Measurements from ENCODE around the gene BCKDHB.
A peak's percentile ranks its signal among the peaks of the same experiment; 100 is the strongest.
"Not testable (repeated sequence)": the region's sequence is repeated elsewhere in the genome, so short reads cannot be mapped to it uniquely, and the experiment has no call there.

BCKDHB gene

GRCh38 chr6:80294531-80294930, 188.1 kb downstream of the BCKDHB start:
- H3K27me3 ChIP-seq (replicated peaks; ENCODE audit: control insufficient read depth, insufficient read depth, low read length); H3K4me1 ChIP-seq (ENCODE audit: control insufficient read depth, insufficient read depth, low read length); H3K9ac ChIP-seq (ENCODE audit: low read length); DNase-seq (ENCODE audit: low read depth); H3K4me3 ChIP-seq (ENCODE audit: low read length); H3K36me3 ChIP-seq (ENCODE audit: control insufficient read depth, insufficient read depth, low read length, severe bottlenecking): not testable (repeated sequence)
- peaks cover 17% of the 10 kb centered on the region for H3K9me3 ChIP-seq (ENCODE audit: control insufficient read depth, low read length)

- Histone ChIP-seq H3K4me3 (ENCODE audit: low read length) (no peak overlapping the region), H3K36me3 (ENCODE audit: control insufficient read depth, insufficient read depth, low read length, severe bottlenecking) (no peaks in the 10 kb centered on the region), H3K4me1 (ENCODE audit: control insufficient read depth, insufficient read depth, low read length) (peaks cover 8% of the 10 kb centered on the region), H3K9me3 (ENCODE audit: control insufficient read depth, low read length) (peaks cover 3% of the 10 kb centered on the region), H3K27me3 (replicated peaks; ENCODE audit: control insufficient read depth, insufficient read depth, low read length) (no peaks in the 10 kb centered on the region), H3K9ac (ENCODE audit: low read length) (no peak overlapping the region)
- DNase-seq (ENCODE audit: low read depth): no peak
Measured at GRCh38 chr6:80302716-80303115, 196.2 kb downstream of the BCKDHB start.

GRCh38 chr6:80304014-80304413, 197.5 kb downstream of the BCKDHB start:
- no peak overlapping the region for H3K4me3 ChIP-seq (ENCODE audit: low read length)
- peaks cover 8% of the 10 kb centered on the region for H3K4me1 ChIP-seq (ENCODE audit: control insufficient read depth, insufficient read depth, low read length)
- no peaks in the 10 kb centered on the region for H3K36me3 ChIP-seq (ENCODE audit: control insufficient read depth, insufficient read depth, low read length, severe bottlenecking)
- H3K9me3 ChIP-seq (ENCODE audit: control insufficient read depth, low read length): peaks cover 3% of the 10 kb centered on the region
- H3K9ac ChIP-seq (ENCODE audit: low read length): no peak overlapping the region
- peak; percentile 30 for DNase-seq (ENCODE audit: low read depth)
- no peaks in the 10 kb centered on the region for H3K27me3 ChIP-seq (replicated peaks; ENCODE audit: control insufficient read depth, insufficient read depth, low read length)

GRCh38 chr6:80314531-80314930, 208.1 kb downstream of the BCKDHB start:
- Histone ChIP-seq H3K4me1 (ENCODE audit: control insufficient read depth, insufficient read depth, low read length) (peaks cover 14% of the 10 kb centered on the region), H3K9ac (ENCODE audit: low read length) (no peak overlapping the region), H3K36me3 (ENCODE audit: control insufficient read depth, insufficient read depth, low read length, severe bottlenecking) (no peaks in the 10 kb centered on the region), H3K4me3 (ENCODE audit: low read length) (no peak overlapping the region), H3K27me3 (replicated peaks; ENCODE audit: control insufficient read depth, insufficient read depth, low read length) (no peaks in the 10 kb centered on the region), H3K9me3 (ENCODE audit: control insufficient read depth, low read length) (peaks cover 5% of the 10 kb centered on the region)
- DNase-seq (ENCODE audit: low read depth): no peak

GRCh38 chr6:80316686-80317231, 210.3 kb downstream of the BCKDHB start:
- Histone ChIP-seq H3K27me3 (replicated peaks; ENCODE audit: control insufficient read depth, insufficient read depth, low read length) (no peaks in the 10 kb centered on the region), H3K9me3 (ENCODE audit: control insufficient read depth, low read length) (peaks cover 5% of the 10 kb centered on the region), H3K4me1 (ENCODE audit: control insufficient read depth, insufficient read depth, low read length) (peaks cover 15% of the 10 kb centered on the region), H3K4me3 (ENCODE audit: low read length) (no peak overlapping the region), H3K9ac (ENCODE audit: low read length) (no peak overlapping the region), H3K36me3 (ENCODE audit: control insufficient read depth, insufficient read depth, low read length, severe bottlenecking) (no peaks in the 10 kb centered on the region)
- peak; percentile 17 for DNase-seq (ENCODE audit: low read depth)

GRCh38 chr6:80319196-80319595, 212.7 kb downstream of the BCKDHB start:
- DNase-seq (ENCODE audit: low read depth): no peak
- H3K9me3 ChIP-seq (ENCODE audit: control insufficient read depth, low read length): no peaks in the 10 kb centered on the region
- H3K4me1 ChIP-seq (ENCODE audit: control insufficient read depth, insufficient read depth, low read length): peaks cover 15% of the 10 kb centered on the region
- no peaks in the 10 kb centered on the region for H3K36me3 ChIP-seq (ENCODE audit: control insufficient read depth, insufficient read depth, low read length, severe bottlenecking)
- no peaks in the 10 kb centered on the region for H3K27me3 ChIP-seq (replicated peaks; ENCODE audit: control insufficient read depth, insufficient read depth, low read length)
- H3K9ac ChIP-seq (ENCODE audit: low read length): no peak overlapping the region
- H3K4me3 ChIP-seq (ENCODE audit: low read length): no peak overlapping the region

- Histone ChIP-seq H3K4me1 (ENCODE audit: control insufficient read depth, insufficient read depth, low read length) (peaks cover 15% of the 10 kb centered on the region), H3K9me3 (ENCODE audit: control insufficient read depth, low read length) (no peaks in the 10 kb centered on the region), H3K4me3 (ENCODE audit: low read length) (no peak overlapping the region), H3K36me3 (ENCODE audit: control insufficient read depth, insufficient read depth, low read length, severe bottlenecking) (no peaks in the 10 kb centered on the region), H3K9ac (ENCODE audit: low read length) (no peak overlapping the region), H3K27me3 (replicated peaks; ENCODE audit: control insufficient read depth, insufficient read depth, low read length) (no peaks in the 10 kb centered on the region)
- no peak for DNase-seq (ENCODE audit: low read depth)
Measured at GRCh38 chr6:80321011-80321410, 214.5 kb downstream of the BCKDHB start.

- no peaks in the 10 kb centered on the region for H3K27me3 ChIP-seq (replicated peaks; ENCODE audit: control insufficient read depth, insufficient read depth, low read length)
- no peak overlapping the region for H3K4me3 ChIP-seq (ENCODE audit: low read length)
- H3K4me1 ChIP-seq (ENCODE audit: control insufficient read depth, insufficient read depth, low read length): no peaks in the 10 kb centered on the region
- no peak overlapping the region for H3K9ac ChIP-seq (ENCODE audit: low read length)
- no peak for DNase-seq (ENCODE audit: low read depth)
- H3K36me3 ChIP-seq (ENCODE audit: control insufficient read depth, insufficient read depth, low read length, severe bottlenecking): no peaks in the 10 kb centered on the region
- H3K9me3 ChIP-seq (ENCODE audit: control insufficient read depth, low read length): no peaks in the 10 kb centered on the region
Measured at GRCh38 chr6:80325742-80326141, 219.3 kb downstream of the BCKDHB start.

GRCh38 chr6:80328652-80329051, 222.2 kb downstream of the BCKDHB start:
- no peak overlapping the region for H3K9ac ChIP-seq (ENCODE audit: low read length)
- no peaks in the 10 kb centered on the region for H3K27me3 ChIP-seq (replicated peaks; ENCODE audit: control insufficient read depth, insufficient read depth, low read length)
- H3K4me1 ChIP-seq (ENCODE audit: control insufficient read depth, insufficient read depth, low read length): no peaks in the 10 kb centered on the region
- DNase-seq (ENCODE audit: low read depth): no peak
- H3K9me3 ChIP-seq (ENCODE audit: control insufficient read depth, low read length): no peaks in the 10 kb centered on the region
- H3K36me3 ChIP-seq (ENCODE audit: control insufficient read depth, insufficient read depth, low read length, severe bottlenecking): no peaks in the 10 kb centered on the region
- H3K4me3 ChIP-seq (ENCODE audit: low read length): no peak overlapping the region

GRCh38 chr6:80329496-80329895, 223.0 kb downstream of the BCKDHB start:
- H3K4me3 ChIP-seq (ENCODE audit: low read length): no peak overlapping the region
- peaks cover 4% of the 10 kb centered on the region for H3K4me1 ChIP-seq (ENCODE audit: control insufficient read depth, insufficient read depth, low read length)
- DNase-seq (ENCODE audit: low read depth): no peak
- H3K36me3 ChIP-seq (ENCODE audit: control insufficient read depth, insufficient read depth, low read length, severe bottlenecking): no peaks in the 10 kb centered on the region
- no peak overlapping the region for H3K9ac ChIP-seq (ENCODE audit: low read length)
- no peaks in the 10 kb centered on the region for H3K9me3 ChIP-seq (ENCODE audit: control insufficient read depth, low read length)
- no peaks in the 10 kb centered on the region for H3K27me3 ChIP-seq (replicated peaks; ENCODE audit: control insufficient read depth, insufficient read depth, low read length)

GRCh38 chr6:80330961-80331360, 224.5 kb downstream of the BCKDHB start:
- DNase-seq (ENCODE audit: low read depth): no peak
- H3K36me3 ChIP-seq (ENCODE audit: control insufficient read depth, insufficient read depth, low read length, severe bottlenecking): no peaks in the 10 kb centered on the region
- no peak overlapping the region for H3K4me3 ChIP-seq (ENCODE audit: low read length)
- peaks cover 5% of the 10 kb centered on the region for H3K4me1 ChIP-seq (ENCODE audit: control insufficient read depth, insufficient read depth, low read length)
- no peak overlapping the region for H3K9ac ChIP-seq (ENCODE audit: low read length)
- H3K27me3 ChIP-seq (replicated peaks; ENCODE audit: control insufficient read depth, insufficient read depth, low read length): no peaks in the 10 kb centered on the region
- H3K9me3 ChIP-seq (ENCODE audit: control insufficient read depth, low read length): no peaks in the 10 kb centered on the region

- H3K4me1 ChIP-seq (ENCODE audit: control insufficient read depth, insufficient read depth, low read length): peaks cover 5% of the 10 kb centered on the region
- no peaks in the 10 kb centered on the region for H3K9me3 ChIP-seq (ENCODE audit: control insufficient read depth, low read length)
- no peak overlapping the region for H3K4me3 ChIP-seq (ENCODE audit: low read length)
- H3K36me3 ChIP-seq (ENCODE audit: control insufficient read depth, insufficient read depth, low read length, severe bottlenecking): no peaks in the 10 kb centered on the region
- H3K27me3 ChIP-seq (replicated peaks; ENCODE audit: control insufficient read depth, insufficient read depth, low read length): no peaks in the 10 kb centered on the region
- DNase-seq (ENCODE audit: low read depth): no peak
- H3K9ac ChIP-seq (ENCODE audit: low read length): no peak overlapping the region
Measured at GRCh38 chr6:80331522-80331921, 225.1 kb downstream of the BCKDHB start.

Measured in adipocyte (in vitro differentiated cells).